ENCODE results near the gene SUSD6.

The SUSD6 gene, protein sequence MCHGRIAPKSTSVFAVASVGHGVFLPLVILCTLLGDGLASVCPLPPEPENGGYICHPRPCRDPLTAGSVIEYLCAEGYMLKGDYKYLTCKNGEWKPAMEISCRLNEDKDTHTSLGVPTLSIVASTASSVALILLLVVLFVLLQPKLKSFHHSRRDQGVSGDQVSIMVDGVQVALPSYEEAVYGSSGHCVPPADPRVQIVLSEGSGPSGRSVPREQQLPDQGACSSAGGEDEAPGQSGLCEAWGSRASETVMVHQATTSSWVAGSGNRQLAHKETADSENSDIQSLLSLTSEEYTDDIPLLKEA

DNA sequence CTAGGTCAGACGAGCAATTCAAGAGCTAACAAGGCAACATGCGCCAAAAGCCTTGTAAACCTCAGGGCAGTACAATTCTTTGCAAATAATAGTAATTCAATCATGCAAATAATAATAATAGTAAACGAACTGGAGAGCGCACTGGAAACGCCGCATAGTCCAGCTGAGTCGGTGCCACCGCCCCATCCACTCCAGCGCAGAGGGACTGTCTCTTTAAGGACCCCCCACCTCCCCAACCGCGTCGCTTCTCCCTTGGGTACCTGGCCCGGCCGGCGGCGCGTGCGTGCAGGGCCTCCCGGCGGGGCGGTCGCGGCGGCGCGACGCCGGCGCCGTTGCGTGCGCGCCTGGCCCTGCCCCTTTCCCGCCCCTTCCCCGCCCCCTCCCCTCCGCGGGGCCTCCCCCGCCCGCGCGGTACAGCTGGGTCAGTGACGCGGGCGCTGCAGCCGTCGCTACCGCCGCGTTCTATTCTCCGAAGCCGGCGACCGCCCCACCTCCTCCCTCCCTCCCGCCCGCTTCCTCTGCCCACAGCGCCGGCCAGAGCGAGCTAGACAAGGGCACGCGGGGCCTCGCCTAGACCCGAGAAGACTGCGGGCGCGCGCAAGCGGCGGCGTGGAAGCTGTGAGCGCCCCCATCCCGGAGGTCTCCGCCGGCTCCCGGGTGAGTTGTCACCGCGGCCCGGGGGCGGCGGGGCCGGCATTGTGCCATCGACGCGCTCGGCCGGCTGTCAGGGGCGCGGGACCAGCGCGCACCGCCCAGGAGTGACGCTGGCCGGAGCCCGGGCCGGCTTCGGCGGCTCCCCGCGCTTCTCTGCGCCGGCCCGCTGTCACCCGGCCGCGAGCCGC, at the start of gene SUSD6:
Gene SUSD6 (plus strand): TSS at position 425 of the 842 bp plus-strand sequence. CDS start 46,997 bp downstream, outside the sequence.
- Histone ChIP-seq H3K27ac (peak within 1 kb of the TSS; percentile 83 to 99 (median 96)), H3K4me3 (peak within 1 kb of the TSS; percentile 62 to 91 (median 84))

DNA sequence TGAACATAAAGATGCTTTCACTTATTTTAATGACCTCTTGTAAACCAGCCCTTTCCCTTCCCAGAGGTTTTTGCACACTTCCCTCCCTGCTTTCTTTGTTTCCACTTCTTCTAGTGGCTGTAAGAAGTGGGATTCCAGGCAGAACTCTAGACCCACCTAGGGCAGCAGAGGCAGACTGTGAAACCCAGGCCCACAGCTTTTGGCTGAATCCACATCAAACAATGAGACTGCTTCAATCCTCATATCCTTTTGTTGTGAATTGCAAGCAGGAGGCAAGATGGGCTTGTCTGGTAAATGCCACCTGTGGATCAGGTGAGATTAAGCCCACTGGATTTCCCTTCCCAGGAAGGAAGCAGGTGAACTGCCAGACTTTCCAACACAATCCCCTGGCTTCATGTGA, 49.5 kb upstream of the SUSD6 start:
- Histone ChIP-seq H3K27ac (no peak overlapping the region), H3K4me3 (no peak overlapping the region)

DNA sequence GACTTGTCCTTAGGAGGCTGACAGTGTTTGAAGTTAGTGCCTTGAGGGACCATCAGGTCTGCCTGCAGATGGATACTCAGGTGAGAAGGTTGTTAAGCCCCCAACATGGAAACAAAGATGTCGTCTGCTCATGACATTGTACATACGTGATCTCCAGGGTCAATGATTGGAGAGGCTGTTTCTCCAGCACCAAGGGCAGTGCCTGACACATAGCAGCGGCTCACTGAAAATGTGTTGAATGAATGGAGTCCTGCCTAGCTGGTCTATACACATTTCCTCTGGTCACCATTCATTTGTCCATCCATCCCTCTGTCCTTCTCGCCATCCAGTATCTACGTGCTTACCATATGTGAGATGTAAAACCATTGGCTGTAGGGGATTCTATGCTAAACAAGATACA, 43.8 kb upstream of the SUSD6 start:
- H3K27ac ChIP-seq: no peak overlapping the region
- no peak overlapping the region for H3K4me3 ChIP-seq

- Histone ChIP-seq H3K4me3 (no peak overlapping the region), H3K27ac (no peak overlapping the region)
Observed at GRCh38 chr14:69569859-69570258, 41.5 kb upstream of the SUSD6 start.

GRCh38 chr14:69570836-69571330, 40.5 kb upstream of the SUSD6 start:
- no peak overlapping the region for H3K27ac ChIP-seq
- no peak overlapping the region for H3K4me3 ChIP-seq

GRCh38 chr14:69571449-69572029, 39.9 kb upstream of the SUSD6 start:
- Histone ChIP-seq H3K4me3 (peak overlapping the region in 6 of 7 experiments; percentile 1 to 43 (median 30)), H3K27ac (no peak overlapping the region)

DNA sequence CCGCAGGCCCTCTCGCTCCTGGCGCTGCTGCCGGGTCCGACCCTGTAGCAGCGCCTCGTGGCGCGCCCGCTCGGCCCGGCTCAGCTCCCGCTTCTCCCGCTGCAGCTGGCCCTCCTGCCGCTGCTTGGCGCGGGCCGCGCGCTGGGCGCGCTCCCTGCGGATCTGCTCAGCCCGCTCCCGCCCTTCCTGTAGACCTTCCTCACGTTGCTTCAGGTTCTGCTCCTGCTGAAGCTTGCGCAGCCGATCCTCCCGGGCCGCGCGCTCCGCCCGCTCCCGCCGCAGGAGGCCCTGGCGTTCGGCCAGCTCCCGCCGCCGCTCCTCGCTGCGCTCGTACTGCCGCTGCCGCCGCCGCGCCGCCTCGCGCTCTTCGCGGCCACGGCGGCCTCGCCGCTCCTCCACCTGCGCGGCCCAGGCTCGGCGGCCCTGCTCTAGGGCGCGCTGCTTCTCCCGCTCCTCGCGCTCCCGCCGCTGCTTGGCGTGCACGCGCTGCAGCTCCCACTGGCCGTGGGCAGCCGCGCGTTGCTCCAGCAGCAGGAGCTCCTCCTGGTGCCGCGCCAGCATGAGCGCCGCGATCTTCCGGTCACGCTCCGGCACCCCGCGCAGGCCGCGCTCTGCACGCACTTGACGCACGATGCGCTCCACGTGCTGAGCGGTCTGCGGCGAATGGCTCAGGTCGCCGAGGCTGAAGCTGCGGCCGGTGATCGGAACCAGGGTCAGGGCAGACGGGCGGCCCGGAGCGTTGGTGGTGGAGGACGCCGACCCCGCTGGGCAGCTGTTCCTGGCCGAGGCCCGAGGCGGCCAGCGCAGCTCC, 39.2 kb upstream of the SUSD6 start:
- no peak overlapping the region for H3K27ac ChIP-seq
- H3K4me3 ChIP-seq: peak overlapping the region; percentile 1 to 43 (median 27)

- H3K27ac ChIP-seq: no peak overlapping the region
- peak overlapping the region in 3 of 7 experiments; percentile 27 to 43 (median 39) for H3K4me3 ChIP-seq
Observed at GRCh38 chr14:69572841-69573135, 38.6 kb upstream of the SUSD6 start.

DNA sequence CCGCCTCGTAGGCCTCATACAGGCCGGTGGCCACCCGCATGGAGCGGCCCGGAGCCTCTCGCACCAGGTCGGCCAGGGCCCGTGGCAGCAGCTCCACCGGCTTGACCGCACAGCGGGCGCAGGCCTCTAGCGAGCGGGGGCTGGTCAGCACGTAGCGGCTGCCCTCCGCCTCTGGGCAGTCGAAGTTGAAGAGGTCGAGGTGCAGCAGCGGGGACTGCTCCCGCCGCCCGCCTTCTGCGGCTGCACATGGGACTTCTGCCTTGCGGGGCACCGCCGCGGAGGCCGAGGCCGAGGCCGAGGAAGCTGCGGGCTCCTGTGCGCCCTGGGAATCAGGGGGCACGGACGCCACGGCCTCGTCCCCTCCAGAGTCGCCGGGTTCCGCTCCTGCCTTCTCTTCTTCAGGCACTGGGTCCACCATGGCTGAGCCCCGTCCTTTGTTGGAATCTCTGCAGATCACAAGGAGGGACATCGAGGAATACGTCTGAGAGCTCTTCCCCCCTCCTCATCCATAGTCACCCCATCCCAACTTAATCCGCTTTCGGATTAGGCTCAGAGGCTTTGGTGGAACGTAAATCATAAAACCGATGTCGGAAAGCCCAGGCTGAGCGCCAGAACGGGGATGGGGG, 38.1 kb upstream of the SUSD6 start:
- H3K4me3 ChIP-seq: no peak overlapping the region
- H3K27ac ChIP-seq: no peak overlapping the region

DNA sequence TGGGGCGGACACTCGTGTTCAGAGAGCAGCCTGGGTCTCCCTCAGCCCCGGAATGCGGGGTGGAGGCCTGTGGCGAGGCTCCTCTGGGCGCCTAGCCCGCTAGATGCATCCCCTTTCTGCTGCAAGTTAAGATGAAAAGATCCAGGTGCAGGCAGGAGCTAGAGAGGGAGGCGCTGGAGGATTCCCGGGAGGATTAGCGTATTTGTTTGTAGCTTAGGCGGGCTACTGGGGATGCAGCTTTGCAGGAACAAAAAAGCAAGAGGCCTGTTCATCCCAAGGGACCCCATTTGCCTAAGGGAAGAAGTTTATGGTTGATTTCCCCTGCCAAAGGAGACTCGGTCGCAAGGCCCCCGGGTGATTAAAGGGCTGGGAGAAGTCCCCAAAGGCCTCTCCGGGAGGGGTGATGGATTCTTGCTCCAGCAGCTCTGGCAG, 37.5 kb upstream of the SUSD6 start:
- Histone ChIP-seq H3K27ac (no peak overlapping the region), H3K4me3 (peak overlapping the region in 1 of 7 experiments; percentile 29)

- H3K4me3 ChIP-seq: peak within 1 kb of the TSS in 2 of 7 experiments; percentile 27 to 29
- no peak within 1 kb of the TSS for H3K27ac ChIP-seq
Observed at GRCh38 chr14:69574263-69574953, 37.0 kb upstream of the SUSD6 start, which contains the start of gene CCDC177. Gene CCDC177, minus strand, starts transcription at chr14:69574871. Its CDS starts 1,249 bp downstream, at chr14:69573622.

GRCh38 chr14:69574954-69575295, 36.5 kb upstream of the SUSD6 start:
- H3K27ac ChIP-seq: no peak overlapping the region
- peak overlapping the region in 1 of 7 experiments; percentile 27 for H3K4me3 ChIP-seq

GRCh38 chr14:69579476-69579875, 31.9 kb upstream of the SUSD6 start:
- peak overlapping the region in 1 of 21 experiments; percentile 22 for H3K27ac ChIP-seq
- no peak overlapping the region for H3K4me3 ChIP-seq

DNA sequence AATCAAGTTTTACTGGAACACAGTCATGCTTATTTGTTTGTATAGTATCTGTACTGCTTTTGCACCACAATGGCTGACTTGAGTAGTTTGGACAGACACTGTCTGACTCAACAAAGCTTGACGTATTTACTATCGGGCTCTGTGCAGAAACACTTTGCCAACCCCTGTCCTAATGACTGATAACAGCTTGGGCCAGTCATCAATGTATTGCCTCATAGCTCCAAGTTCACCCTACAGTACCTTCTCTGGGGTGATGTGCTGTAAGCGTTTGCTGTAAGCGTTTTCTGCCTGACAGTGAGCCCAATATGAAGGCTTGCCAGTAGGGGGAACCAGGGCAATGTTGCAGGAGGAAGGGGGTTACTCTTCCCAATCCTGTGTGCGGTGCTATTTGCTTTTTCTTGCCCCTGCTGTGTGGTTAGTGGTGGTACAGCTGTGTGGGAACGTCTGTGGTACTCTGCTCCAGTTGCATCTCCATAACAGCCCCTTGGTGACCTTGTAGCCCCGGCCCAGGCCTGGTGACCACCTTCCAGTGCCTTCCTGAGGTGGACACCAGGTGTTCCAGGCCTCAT, 31.3 kb upstream of the SUSD6 start:
- H3K27ac ChIP-seq: peak overlapping the region in 1 of 21 experiments; percentile 22
- no peak overlapping the region for H3K4me3 ChIP-seq

DNA sequence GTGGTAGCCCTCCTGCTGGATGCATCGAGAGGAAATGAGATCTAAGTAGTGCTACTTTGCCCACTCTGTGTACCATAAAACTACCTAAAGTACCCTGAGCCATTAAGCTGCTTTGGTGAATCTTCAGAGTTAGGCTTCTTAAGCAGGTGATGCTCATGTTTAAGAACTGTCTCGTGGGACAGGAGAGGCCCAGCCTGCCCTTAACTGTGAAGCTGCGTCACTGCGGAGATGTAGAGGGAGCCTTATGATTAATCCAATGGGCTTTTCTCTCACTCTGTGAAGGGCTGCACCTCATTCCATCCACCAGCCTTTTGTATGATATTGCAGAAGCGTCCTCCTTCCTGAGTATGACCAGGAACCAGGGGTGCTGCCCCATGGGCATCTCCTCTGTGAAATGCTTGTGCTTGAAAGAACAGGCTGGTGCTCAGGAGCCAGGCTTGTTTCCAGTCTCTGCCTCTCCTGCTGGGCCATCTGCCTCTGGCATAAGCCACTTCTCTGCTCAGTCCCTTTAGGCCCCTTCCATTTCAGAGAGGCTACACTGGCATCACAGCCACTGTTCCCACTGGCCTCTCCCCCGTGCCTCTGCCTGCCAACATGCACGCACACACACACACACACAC, 30.0 kb upstream of the SUSD6 start:
- no peak overlapping the region for H3K4me3 ChIP-seq
- no peak overlapping the region for H3K27ac ChIP-seq

GRCh38 chr14:69582212-69582611, 29.2 kb upstream of the SUSD6 start:
- Histone ChIP-seq H3K27ac (no peak overlapping the region), H3K4me3 (no peak overlapping the region)

DNA sequence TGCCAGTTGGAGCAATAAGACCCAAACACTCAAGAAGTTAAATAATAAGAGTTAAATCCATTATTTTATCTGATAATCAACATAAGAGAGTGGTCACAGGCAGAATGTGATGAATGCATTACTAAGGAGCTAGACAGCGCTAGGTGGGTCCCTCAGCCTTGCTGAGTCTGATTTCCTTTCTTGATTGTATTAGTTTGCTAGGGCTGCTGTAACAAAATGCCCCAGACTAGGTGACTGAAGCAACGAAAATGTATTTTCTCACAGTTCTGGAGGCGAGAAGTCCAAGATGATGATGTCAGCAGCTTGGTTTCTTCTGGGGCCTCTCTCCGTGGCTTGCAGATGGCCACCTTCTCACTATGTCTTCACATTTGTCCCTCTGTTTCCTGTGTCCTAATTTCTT, 28.6 kb upstream of the SUSD6 start:
- no peak overlapping the region for H3K4me3 ChIP-seq
- H3K27ac ChIP-seq: no peak overlapping the region

DNA sequence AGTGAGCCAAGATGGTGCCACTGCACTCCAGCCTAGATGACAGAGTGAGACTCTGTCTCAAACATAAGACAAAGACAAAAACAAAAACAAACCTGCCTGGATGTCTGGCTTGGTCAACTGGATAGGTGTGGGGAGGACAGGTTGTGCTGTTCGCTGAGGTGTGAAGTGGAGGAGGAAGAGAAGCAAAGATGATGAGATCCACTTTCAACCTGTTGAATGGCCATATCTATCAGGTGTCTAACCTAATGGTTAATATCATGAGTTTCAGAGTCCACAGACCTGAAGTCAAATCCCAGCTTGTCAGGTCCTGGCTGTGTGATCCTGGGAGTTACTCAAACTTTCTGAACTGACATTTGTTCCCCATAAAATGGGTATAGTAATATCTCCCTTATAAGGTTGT, 27.0 kb upstream of the SUSD6 start:
- no peak overlapping the region for H3K27ac ChIP-seq

More for the DNA sequence above, 27.0 kb upstream of the SUSD6 start:
- no peak overlapping the region for H3K4me3 ChIP-seq

Data from skin epidermis (tissue), 12 donors.